IMR-90 (cell line): ENCODE results near the gene DUOX1. TPM values are rescaled to one million over a fixed set of nuclear protein-coding genes. Genes with fewer than 3 reads are reported as not detected.

Experiments used
- ATAC-seq: fragments of 200-7000 bp; cut with Tn5 transposase; 2 replicates; pipeline ENCODE4 v1.9.1; 2020; ENCODE audit warnings: low read depth, mild to moderate bottlenecking, moderate library complexity
- BruUV-seq: library from RNA; stranded (reverse); fragments of 400-500 nt; replicated peaks from 2 replicates; lab custom pipeline; 2021; lab: Mats Ljungman, UMichigan
- CTCF ChIA-PET: fragments of 300-600 bp; formaldehyde crosslinking; extraction: SDS; loops from one replicate; lab custom pipeline; 2021; ENCODE audit warnings: antibody characterized with exemption; lab: Yijun Ruan, JAX
- POLR2A ChIA-PET: fragments of 300-600 bp; sonication (Branson Sonifier 250); formaldehyde crosslinking; loops from one replicate; lab custom pipeline; 2022; ENCODE audit warnings: antibody characterized with exemption; ENCODE audit not compliant: unreplicated experiment; lab: Charles Lee
- DNase-seq: peaks from one replicate; pipeline ENCODE4 v3.0.0; 2013
- H2AFZ ChIP-seq: replicated peaks from 2 replicates; pipeline ENCODE3; 2013; ENCODE audit warnings: low read length, mild to moderate bottlenecking; ENCODE audit not compliant: poor library complexity
- H2AK5ac ChIP-seq: 2 replicates; pipeline ENCODE4 v1.6.1; 2013; ENCODE audit warnings: low read depth, low read length, inconsistent platforms
- H2AK9ac ChIP-seq: replicated peaks from 2 replicates; pipeline ENCODE3; 2013; ENCODE audit warnings: mild to moderate bottlenecking, low read depth, low read length, moderate library complexity; ENCODE audit not compliant: poor library complexity
- H2BK120ac ChIP-seq: 2 replicates; pipeline ENCODE4 v1.6.1; 2013; ENCODE audit warnings: low read depth, low read length, inconsistent platforms
- H2BK15ac ChIP-seq: 3 replicates; pipeline ENCODE4 v1.6.1; 2013; ENCODE audit warnings: low read depth, low read length, inconsistent platforms
- H2BK20ac ChIP-seq: 2 replicates; pipeline ENCODE4 v1.6.1; 2013; ENCODE audit warnings: low read depth, mild to moderate bottlenecking, inconsistent platforms, low read length, moderate library complexity
- H2BK5ac ChIP-seq: 2 replicates; pipeline ENCODE4 v1.6.1; 2013; ENCODE audit warnings: mild to moderate bottlenecking, low read depth, low read length, inconsistent platforms; ENCODE audit not compliant: poor library complexity, severe bottlenecking
- H3K14ac ChIP-seq: replicated peaks from 2 replicates; pipeline ENCODE4 v1.6.1; 2013; ENCODE audit warnings: low read depth, low read length, inconsistent platforms
- H3K18ac ChIP-seq: 2 replicates; pipeline ENCODE4 v1.6.1; 2013; ENCODE audit warnings: low read depth, low read length, control low read depth
- H3K23ac ChIP-seq: 2 replicates; pipeline ENCODE4 v1.6.1; 2013; ENCODE audit warnings: low read depth, low read length, inconsistent platforms
- H3K27ac ChIP-seq: 2 replicates; pipeline ENCODE4 v1.5.1; 2013; ENCODE audit warnings: mild to moderate bottlenecking, control low read depth, low read length; ENCODE audit not compliant: insufficient read depth
- H3K27me3 ChIP-seq: 2 replicates; pipeline ENCODE4 v1.6.1; 2013; ENCODE audit warnings: low read length; ENCODE audit not compliant: control insufficient read depth, insufficient read depth
- H3K36me3 ChIP-seq: 2 replicates; pipeline ENCODE4 v1.6.1; 2013; ENCODE audit warnings: low read length, mixed read lengths; ENCODE audit not compliant: control insufficient read depth, insufficient read depth
- H3K4ac ChIP-seq: 2 replicates; pipeline ENCODE4 v1.6.1; 2013; ENCODE audit warnings: low read depth, low read length, inconsistent platforms
- H3K4me1 ChIP-seq: 2 replicates; pipeline ENCODE4 v1.6.1; 2013; ENCODE audit warnings: low read length, mixed read lengths; ENCODE audit not compliant: control insufficient read depth, insufficient read depth
- H3K4me2 ChIP-seq: 2 replicates; pipeline ENCODE4 v1.6.1; 2013; ENCODE audit warnings: low read depth, mild to moderate bottlenecking, control low read depth, low read length, moderate library complexity
- H3K4me3 ChIP-seq: 2 replicates; pipeline ENCODE4 v1.5.1; 2013; ENCODE audit warnings: low read depth, mild to moderate bottlenecking, control low read depth, low read length, moderate library complexity; ENCODE audit not compliant: insufficient read depth
- H3K56ac ChIP-seq: 2 replicates; pipeline ENCODE4 v1.6.1; 2013; ENCODE audit warnings: low read length, inconsistent platforms; ENCODE audit not compliant: insufficient read depth; ENCODE audit errors: extremely low read depth
- H3K79me1 ChIP-seq, 2 experiments: 2 replicates each; pipeline ENCODE4 v1.6.1; 2013; ENCODE audit warnings: low read length in 2 of 2, inconsistent platforms in 1 of 2, low read depth in 1 of 2
- H3K9ac ChIP-seq: 2 replicates; pipeline ENCODE4 v1.6.1; 2013; ENCODE audit warnings: low read depth, low read length, control low read depth
- H3K9me1 ChIP-seq: 2 replicates; pipeline ENCODE4 v1.6.1; 2013; ENCODE audit warnings: low read length, inconsistent platforms; ENCODE audit not compliant: insufficient read depth
- H3K9me3 ChIP-seq: 2 replicates; pipeline ENCODE4 v1.6.1; 2013; ENCODE audit warnings: low read length; ENCODE audit not compliant: control insufficient read depth, insufficient read depth
- H4K20me1 ChIP-seq: 2 replicates; pipeline ENCODE4 v1.6.1; 2013; ENCODE audit warnings: low read length, inconsistent platforms; ENCODE audit not compliant: insufficient read depth
- H4K5ac ChIP-seq: 2 replicates; pipeline ENCODE4 v1.6.1; 2013; ENCODE audit warnings: mild to moderate bottlenecking, low read depth, low read length, control low read depth
- H4K8ac ChIP-seq, 2 experiments: 2 replicates each; pipeline ENCODE4 v1.6.1; 2013; ENCODE audit warnings: low read depth in 2 of 2, low read length in 2 of 2, control low read depth in 1 of 2, inconsistent platforms in 1 of 2
- H4K91ac ChIP-seq: 2 replicates; pipeline ENCODE4 v1.6.1; 2013; ENCODE audit warnings: low read depth, low read length, inconsistent platforms; ENCODE audit not compliant: insufficient read depth
- BHLHE40 ChIP-seq: fragments of 150-350 bp; IDR thresholded peaks from 2 replicates; pipeline ENCODE4 v1.6.1; 2016; ENCODE audit warnings: mild to moderate bottlenecking, low read depth, low read length
- CHD1 ChIP-seq: IDR thresholded peaks from 2 replicates; pipeline ENCODE4 v1.6.1; 2012; ENCODE audit warnings: low read depth, low read length, improper control_type of control experiment
- FOS ChIP-seq: fragments of 150-350 bp; IDR thresholded peaks from 2 replicates; pipeline ENCODE4 v1.6.1; 2016; ENCODE audit warnings: low read depth, low read length
- MAFK ChIP-seq: IDR thresholded peaks from 2 replicates; pipeline ENCODE4 v1.6.1; 2012; ENCODE audit warnings: low read depth, low read length, improper control_type of control experiment
- NFE2L2 ChIP-seq: fragments of 150-350 bp; IDR thresholded peaks from 2 replicates; pipeline ENCODE4 v1.6.1; 2016; ENCODE audit warnings: low read depth, mild to moderate bottlenecking, low read length
- POLR2A ChIP-seq: IDR thresholded peaks from 2 replicates; pipeline ENCODE4 v1.6.1; 2012; ENCODE audit warnings: mild to moderate bottlenecking, low read depth, low read length
- SMC3 ChIP-seq: fragments of 150-350 bp; IDR thresholded peaks from 2 replicates; pipeline ENCODE4 v1.6.1; 2016; ENCODE audit warnings: low read depth, mild to moderate bottlenecking, antibody characterized with exemption, low read length, moderate library complexity
- WGBS, 2 experiments: methylation state at CpG; one replicate each; pipeline versions ENCODE4 v1.1.5 to v1.1.7; 2013; ENCODE audit warnings: missing lambda C conversion rate in 2 of 2; ENCODE audit not compliant: insufficient read length in 1 of 2; ENCODE audit errors: extremely low coverage in 2 of 2; 5-methylcytosine and 5-hydroxymethylcytosine counted together
- dilution Hi-C: fragments of 300-500 bp; cut with HindIII; formaldehyde crosslinking; loops from one replicate; pipeline ENCODE4 v1.14.3; 2018; ENCODE audit warnings: low sequenced_read_pairs; ENCODE audit not compliant: unreplicated experiment
- in situ Hi-C: fragments of 300-500 bp; cut with MboI; formaldehyde crosslinking; loops from 3 replicates; pipeline ENCODE4 v1.14.3; 2019; ENCODE audit warnings: low sequenced_read_pairs, inconsistent platforms, mixed read lengths
- intact Hi-C: fragments of 100-400 bp; cut with micrococcal nuclease; formaldehyde crosslinking; loops from 2 replicates; pipeline ENCODE4 v1.10.0; 2022
- polyA plus RNA-seq, 3 experiments: library from polyadenylated mRNA; depleted of rRNA; stranded (reverse); fragments of >200 nt; gene quantifications; 2 replicates each; pipeline ENCODE4 v1.2.3, GENCODE V29; 2012; ENCODE audit warnings: low replicate concordance in 1 of 3
- total RNA-seq: library from RNA; depleted of rRNA; stranded (reverse); fragments of >200 nt; gene quantifications from 2 replicates; pipeline ENCODE4 v1.2.3, GENCODE V29; 2012
- TF ChIP-seq, protein P1 (sequence below): fragments of 150-350 bp; IDR thresholded peaks from 2 replicates; pipeline ENCODE4 v1.6.1; 2016; ENCODE audit warnings: low read depth, mild to moderate bottlenecking, low read length, moderate library complexity, borderline replicate concordance

The DUOX1 gene
- total and polyA plus RNA-seq, 2 of the 4 experiments (the other 2 are of a cell fraction): not detected

DNA sequence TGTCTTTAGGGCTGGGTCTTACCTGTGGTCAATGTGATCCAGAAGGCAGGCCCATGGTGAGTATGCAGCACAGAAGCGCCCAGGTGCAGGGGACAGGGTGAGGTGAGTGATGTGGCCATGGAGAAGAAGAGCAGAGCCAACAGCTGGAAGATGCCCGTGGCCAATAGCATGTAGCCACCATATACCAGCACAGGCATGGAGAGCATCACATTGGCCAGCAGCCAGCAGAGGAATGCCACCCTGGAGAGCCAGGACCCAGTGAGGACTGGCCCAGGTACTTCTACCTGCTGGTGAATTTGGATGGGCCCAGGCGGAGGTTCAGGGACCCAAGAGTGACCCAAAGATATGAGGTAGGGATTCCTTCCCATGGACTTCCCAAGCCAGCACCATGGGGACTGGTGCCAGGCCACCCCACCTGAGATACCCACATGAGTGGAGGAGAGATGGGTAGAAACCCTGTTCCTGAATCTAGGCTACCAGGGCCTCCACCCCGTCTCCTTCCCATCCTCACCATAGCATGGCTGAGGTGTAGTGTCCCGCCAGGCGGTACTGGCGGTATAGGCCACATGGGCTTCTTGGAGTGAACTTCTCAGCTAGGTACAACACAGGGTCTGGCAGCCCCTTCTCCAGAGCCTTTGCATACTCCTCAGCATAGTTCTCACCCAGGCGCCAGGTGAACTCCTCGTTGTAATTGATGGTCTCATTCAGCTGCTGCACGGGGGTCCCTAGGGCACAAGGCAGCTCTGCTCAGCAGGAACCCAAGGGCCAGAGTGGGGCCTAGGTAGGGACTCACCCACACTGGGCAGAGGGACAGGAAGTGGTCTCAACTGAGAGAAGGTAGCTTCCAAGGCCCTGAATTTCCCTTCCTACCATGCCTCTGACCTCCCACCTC lies 9.5 kb upstream of the DUOX1 start:
- ChIA-PET POLR2A (no interaction called here), CTCF (no interaction called here)
- H3K4me2 ChIP-seq: no peak overlapping the region
- H3K36me3 ChIP-seq: no peaks in the 10 kb centered on the region
- no peak overlapping the region for H2AK9ac ChIP-seq
- DNase-seq (no peak), ATAC-seq (no peak)
- no peak overlapping the region for H3K9ac ChIP-seq
- H3K79me1 ChIP-seq: no peaks in the 10 kb centered on the region
- no peak overlapping the region for H4K8ac ChIP-seq
- no peaks in the 10 kb centered on the region for H3K9me1 ChIP-seq
- H2AK5ac ChIP-seq: no peak overlapping the region
- no peak overlapping the region for H3K56ac ChIP-seq
- H3K9me3 ChIP-seq: no peaks in the 10 kb centered on the region
- peaks cover 32% of the 10 kb centered on the region for H3K27me3 ChIP-seq
- dilution Hi-C loops: no loop called here
- no peak overlapping the region for H3K23ac ChIP-seq
- 100% methylated on average over 2 of the region's 10 CpGs; no CpG with 5 or more reads in 1 of the 2 experiments for WGBS, 2 experiments
- no peak overlapping the region for H2BK5ac ChIP-seq
- no TSS peak for BruUV-seq
- no peak overlapping the region for H3K18ac ChIP-seq
- no peak overlapping the region for H3K27ac ChIP-seq
- no peak overlapping the region for H4K91ac ChIP-seq
- H2BK120ac ChIP-seq: no peak overlapping the region
- H3K14ac ChIP-seq: no peak overlapping the region
- no peak overlapping the region for H2BK15ac ChIP-seq
- intact Hi-C loops: no loop called here
- H4K5ac ChIP-seq: no peak overlapping the region
- H2AFZ ChIP-seq: no peak overlapping the region
- no peak overlapping the region for H2BK20ac ChIP-seq
- peaks cover 3% of the 10 kb centered on the region for H3K4me1 ChIP-seq
- H3K4me3 ChIP-seq: no peak overlapping the region
- no peak overlapping the region for H3K4ac ChIP-seq
- no peaks in the 10 kb centered on the region for H4K20me1 ChIP-seq
- in situ Hi-C loops: no loop called here
- no peak for TF ChIP-seq BHLHE40
- TF ChIP-seq MAFK: no peak
- no peak for TF ChIP-seq POLR2A
- TF ChIP-seq SMC3: no peak
- no peak for TF ChIP-seq NFE2L2
- TF ChIP-seq, protein P1, sequence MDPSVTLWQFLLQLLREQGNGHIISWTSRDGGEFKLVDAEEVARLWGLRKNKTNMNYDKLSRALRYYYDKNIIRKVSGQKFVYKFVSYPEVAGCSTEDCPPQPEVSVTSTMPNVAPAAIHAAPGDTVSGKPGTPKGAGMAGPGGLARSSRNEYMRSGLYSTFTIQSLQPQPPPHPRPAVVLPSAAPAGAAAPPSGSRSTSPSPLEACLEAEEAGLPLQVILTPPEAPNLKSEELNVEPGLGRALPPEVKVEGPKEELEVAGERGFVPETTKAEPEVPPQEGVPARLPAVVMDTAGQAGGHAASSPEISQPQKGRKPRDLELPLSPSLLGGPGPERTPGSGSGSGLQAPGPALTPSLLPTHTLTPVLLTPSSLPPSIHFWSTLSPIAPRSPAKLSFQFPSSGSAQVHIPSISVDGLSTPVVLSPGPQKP: no peak
- TF ChIP-seq FOS: no peak
- TF ChIP-seq CHD1: no peak
